ENCODE measurements around the gene SESTD1. TPM values are rescaled to one million over a fixed set of nuclear protein-coding genes. Genes with fewer than 3 reads are reported as not detected.

The SESTD1 gene
- total RNA-seq, 1 experiment from 2014 or later, result 26.6 TPM

DNA sequence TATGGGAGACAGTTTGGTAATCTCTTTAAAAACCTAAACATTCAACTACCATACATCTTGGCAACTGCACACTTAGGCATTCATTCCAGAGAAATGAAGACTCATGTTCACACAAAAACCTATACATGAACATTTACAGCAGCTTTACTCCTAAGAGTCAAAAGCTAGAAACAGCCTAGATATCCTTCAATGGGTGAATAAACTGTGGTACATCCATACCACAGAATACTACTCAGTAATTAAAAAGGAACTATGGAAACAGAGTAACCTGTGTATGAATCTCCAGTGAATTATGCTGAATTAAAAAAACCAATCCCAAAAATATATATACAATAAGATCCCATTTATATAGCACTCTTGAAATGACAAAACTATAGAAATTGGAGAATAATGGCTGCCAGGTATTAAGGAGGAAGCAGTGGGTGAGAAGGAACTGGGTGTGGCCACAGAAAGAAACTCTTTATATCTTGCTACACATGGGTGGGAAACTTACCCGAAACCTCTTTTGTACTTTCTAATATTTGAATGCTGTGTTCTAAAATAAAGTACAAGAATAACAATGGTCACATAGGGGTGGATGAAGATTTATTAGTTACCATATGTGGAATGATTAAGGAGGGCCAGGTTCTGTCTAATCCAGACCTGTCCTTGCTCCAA is 13.7 kb downstream of the SESTD1 start (continued):
- TF ChIP-seq, protein P1, sequence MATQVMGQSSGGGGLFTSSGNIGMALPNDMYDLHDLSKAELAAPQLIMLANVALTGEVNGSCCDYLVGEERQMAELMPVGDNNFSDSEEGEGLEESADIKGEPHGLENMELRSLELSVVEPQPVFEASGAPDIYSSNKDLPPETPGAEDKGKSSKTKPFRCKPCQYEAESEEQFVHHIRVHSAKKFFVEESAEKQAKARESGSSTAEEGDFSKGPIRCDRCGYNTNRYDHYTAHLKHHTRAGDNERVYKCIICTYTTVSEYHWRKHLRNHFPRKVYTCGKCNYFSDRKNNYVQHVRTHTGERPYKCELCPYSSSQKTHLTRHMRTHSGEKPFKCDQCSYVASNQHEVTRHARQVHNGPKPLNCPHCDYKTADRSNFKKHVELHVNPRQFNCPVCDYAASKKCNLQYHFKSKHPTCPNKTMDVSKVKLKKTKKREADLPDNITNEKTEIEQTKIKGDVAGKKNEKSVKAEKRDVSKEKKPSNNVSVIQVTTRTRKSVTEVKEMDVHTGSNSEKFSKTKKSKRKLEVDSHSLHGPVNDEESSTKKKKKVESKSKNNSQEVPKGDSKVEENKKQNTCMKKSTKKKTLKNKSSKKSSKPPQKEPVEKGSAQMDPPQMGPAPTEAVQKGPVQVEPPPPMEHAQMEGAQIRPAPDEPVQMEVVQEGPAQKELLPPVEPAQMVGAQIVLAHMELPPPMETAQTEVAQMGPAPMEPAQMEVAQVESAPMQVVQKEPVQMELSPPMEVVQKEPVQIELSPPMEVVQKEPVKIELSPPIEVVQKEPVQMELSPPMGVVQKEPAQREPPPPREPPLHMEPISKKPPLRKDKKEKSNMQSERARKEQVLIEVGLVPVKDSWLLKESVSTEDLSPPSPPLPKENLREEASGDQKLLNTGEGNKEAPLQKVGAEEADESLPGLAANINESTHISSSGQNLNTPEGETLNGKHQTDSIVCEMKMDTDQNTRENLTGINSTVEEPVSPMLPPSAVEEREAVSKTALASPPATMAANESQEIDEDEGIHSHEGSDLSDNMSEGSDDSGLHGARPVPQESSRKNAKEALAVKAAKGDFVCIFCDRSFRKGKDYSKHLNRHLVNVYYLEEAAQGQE (IDR thresholded peaks at IDR 0.05; ENCODE audit: low read depth), result no peak
- TF ChIP-seq SRF (IDR thresholded peaks at IDR 0.05; ENCODE audit: low read depth) (no peak), CBX3 (IDR thresholded peaks at IDR 0.05; ENCODE audit: low read depth) (no peak), POLR2AphosphoS5 (IDR thresholded peaks at IDR 0.05; ENCODE audit: low read depth, low read length) (no peak), RAD21 (IDR thresholded peaks at IDR 0.05; ENCODE audit: low read depth) (no peak), ZNF274 (IDR thresholded peaks at IDR 0.05; ENCODE audit: low read depth, low read length) (no peak), FOSL1 (IDR thresholded peaks at IDR 0.05; ENCODE audit: low read depth) (no peak), EZH2phosphoT487 (IDR thresholded peaks at IDR 0.05; ENCODE audit: borderline replicate concordance) (no peak), SP1 (IDR thresholded peaks at IDR 0.05; ENCODE audit: low read depth) (no peak), EZH2 (IDR thresholded peaks at IDR 0.05) (no peak)
- TF ChIP-seq, protein P2, sequence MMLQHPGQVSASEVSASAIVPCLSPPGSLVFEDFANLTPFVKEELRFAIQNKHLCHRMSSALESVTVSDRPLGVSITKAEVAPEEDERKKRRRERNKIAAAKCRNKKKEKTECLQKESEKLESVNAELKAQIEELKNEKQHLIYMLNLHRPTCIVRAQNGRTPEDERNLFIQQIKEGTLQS (IDR thresholded peaks at IDR 0.05), result no peak

DNA sequence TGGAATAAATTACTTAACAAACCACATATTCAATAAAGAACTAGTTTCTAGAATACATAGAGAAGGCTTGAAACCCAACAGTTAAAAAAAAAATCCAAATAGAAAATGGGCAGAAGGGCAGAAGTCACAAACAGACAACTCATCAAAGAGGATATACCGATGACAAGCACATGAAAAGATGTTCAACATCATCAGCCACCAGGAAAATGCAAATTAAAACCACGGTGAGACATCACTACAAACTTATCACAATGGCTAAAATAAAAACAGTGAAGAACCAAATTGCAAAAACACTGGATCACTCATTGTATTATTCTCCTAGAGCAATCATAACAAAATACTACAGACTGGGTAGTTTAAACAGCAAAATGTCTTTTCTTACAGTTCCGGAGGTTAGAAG is 14.5 kb downstream of the SESTD1 start:
- no peak for DNase-seq (ENCODE audit: low read depth, low spot score)
- Histone ChIP-seq H3K4me3 (replicated peaks in 1 of 2; ENCODE audit: low read depth in 1 of 2, low read length in 2 of 2) (no peak overlapping the region), H3K9me2 (ENCODE audit: insufficient read depth) (no peaks in the 10 kb centered on the region), H4K20me1 (ENCODE audit: insufficient read depth) (no peaks in the 10 kb centered on the region), H2AFZ (ENCODE audit: low read depth, low read length, poor library complexity, severe bottlenecking) (no peak overlapping the region), H3K9me3 (ENCODE audit: control insufficient read depth in 1 of 2, insufficient read depth in 1 of 2, low read depth in 1 of 2, low read length in 2 of 2) (no peaks in the 10 kb centered on the region), H3K27me3 (ENCODE audit: insufficient read depth, low read length) (no peaks in the 10 kb centered on the region), H3K36me3 (ENCODE audit: control insufficient read depth in 1 of 2, insufficient read depth in 2 of 2, low read length in 2 of 2) (no peaks in the 10 kb centered on the region), H3K4me1 (ENCODE audit: control insufficient read depth in 1 of 2, insufficient read depth in 2 of 2, low read length in 2 of 2) (no peaks in the 10 kb centered on the region; a peak in 1 of 4 replicates), H3K4me2 (ENCODE audit: low read length) (no peak overlapping the region), H3K9ac (ENCODE audit: low read length) (no peak overlapping the region), H3K79me2 (ENCODE audit: insufficient read depth, low read length) (no peaks in the 10 kb centered on the region; the same call in 1 of the 2 replicates), H3K27ac (ENCODE audit: low read depth, low read length) (no peak overlapping the region)
- no TSS peak for BruUV-seq (replicated peaks)
- RAD21 ChIA-PET (ENCODE audit: low non-redundant PET in 1 of 2, low total read pairs in 2 of 2, uncharacterized antibody in 2 of 2, unreplicated experiment in 2 of 2), result no interaction called here
- TF ChIP-seq ZNF274 (IDR thresholded peaks at IDR 0.05; ENCODE audit: low read depth, low read length), result no peak
- TF ChIP-seq ELF1 (IDR thresholded peaks at IDR 0.05; ENCODE audit: borderline replicate concordance, low read depth), result no peak
- TF ChIP-seq JUND (IDR thresholded peaks at IDR 0.05), result no peak
- TF ChIP-seq SRF (IDR thresholded peaks at IDR 0.05; ENCODE audit: low read depth), result no peak
- TF ChIP-seq YY1 (IDR thresholded peaks at IDR 0.05; ENCODE audit: extremely low read depth, insufficient replicate concordance, low read depth, low read length), result no peak
- no peak for TF ChIP-seq EZH2 (IDR thresholded peaks at IDR 0.05)
- no peak for TF ChIP-seq ZFX (IDR thresholded peaks at IDR 0.05)
- TF ChIP-seq, protein P3, sequence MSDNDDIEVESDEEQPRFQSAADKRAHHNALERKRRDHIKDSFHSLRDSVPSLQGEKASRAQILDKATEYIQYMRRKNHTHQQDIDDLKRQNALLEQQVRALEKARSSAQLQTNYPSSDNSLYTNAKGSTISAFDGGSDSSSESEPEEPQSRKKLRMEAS (IDR thresholded peaks at IDR 0.05), result no peak
- TF ChIP-seq EZH2phosphoT487 (IDR thresholded peaks at IDR 0.05; ENCODE audit: borderline replicate concordance), result no peak
- TF ChIP-seq RAD21 (IDR thresholded peaks at IDR 0.05; ENCODE audit: low read depth), result no peak
- no peak for TF ChIP-seq SP1 (IDR thresholded peaks at IDR 0.05; ENCODE audit: low read depth)
- TF ChIP-seq, protein P4, sequence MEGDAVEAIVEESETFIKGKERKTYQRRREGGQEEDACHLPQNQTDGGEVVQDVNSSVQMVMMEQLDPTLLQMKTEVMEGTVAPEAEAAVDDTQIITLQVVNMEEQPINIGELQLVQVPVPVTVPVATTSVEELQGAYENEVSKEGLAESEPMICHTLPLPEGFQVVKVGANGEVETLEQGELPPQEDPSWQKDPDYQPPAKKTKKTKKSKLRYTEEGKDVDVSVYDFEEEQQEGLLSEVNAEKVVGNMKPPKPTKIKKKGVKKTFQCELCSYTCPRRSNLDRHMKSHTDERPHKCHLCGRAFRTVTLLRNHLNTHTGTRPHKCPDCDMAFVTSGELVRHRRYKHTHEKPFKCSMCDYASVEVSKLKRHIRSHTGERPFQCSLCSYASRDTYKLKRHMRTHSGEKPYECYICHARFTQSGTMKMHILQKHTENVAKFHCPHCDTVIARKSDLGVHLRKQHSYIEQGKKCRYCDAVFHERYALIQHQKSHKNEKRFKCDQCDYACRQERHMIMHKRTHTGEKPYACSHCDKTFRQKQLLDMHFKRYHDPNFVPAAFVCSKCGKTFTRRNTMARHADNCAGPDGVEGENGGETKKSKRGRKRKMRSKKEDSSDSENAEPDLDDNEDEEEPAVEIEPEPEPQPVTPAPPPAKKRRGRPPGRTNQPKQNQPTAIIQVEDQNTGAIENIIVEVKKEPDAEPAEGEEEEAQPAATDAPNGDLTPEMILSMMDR (IDR thresholded peaks at IDR 0.05 in 2 of 3, conservative IDR thresholded peaks at IDR 0.05 in 1 of 3; ENCODE audit: borderline replicate concordance in 1 of 3, insufficient read depth in 1 of 3, low read depth in 2 of 3, low read length in 2 of 3), result no peak
- TF ChIP-seq FOSL1 (IDR thresholded peaks at IDR 0.05; ENCODE audit: low read depth), result no peak
- TF ChIP-seq SIN3A (IDR thresholded peaks at IDR 0.05; ENCODE audit: low read depth), result no peak
- no peak for TF ChIP-seq POLR2AphosphoS5 (IDR thresholded peaks at IDR 0.05; ENCODE audit: low read depth, low read length)
- POLR2A ChIA-PET, result no interaction called here
- CTCF ChIA-PET, result no interaction called here
- intact Hi-C loops (cut with micrococcal nuclease), result no loop called here
- ATAC-seq, result no peak

All from HCT116 (cell line).